ENCODE results near the gene MXD3. TPM values are rescaled to one million over a fixed set of nuclear protein-coding genes. Genes with fewer than 3 reads are reported as not detected.
"Not testable (repeated sequence)": the region's sequence is repeated elsewhere in the genome, so short reads cannot be mapped to it uniquely, and the experiment has no call there.

MXD3 gene
- total RNA-seq, 1 experiment from 2014 or later: 12.6 TPM

- not testable (repeated sequence) for H3K9me2 ChIP-seq (replicated peaks; ENCODE audit: insufficient read depth, low read length); H3K4me1 ChIP-seq (ENCODE audit: low read length); H3K9me3 ChIP-seq (ENCODE audit: low read length); H3K4me2 ChIP-seq (ENCODE audit: low read depth, low read length, poor library complexity, severe bottlenecking); H2AFZ ChIP-seq (ENCODE audit: low read length); H4K20me1 ChIP-seq (ENCODE audit: insufficient read depth, low read depth, low read length); H3K4me3 ChIP-seq (ENCODE audit: low read length); DNase-seq; H3K9ac ChIP-seq (ENCODE audit: low read length); H3K27ac ChIP-seq (ENCODE audit: low read length); H3K27me3 ChIP-seq (ENCODE audit: low read length)
- Histone ChIP-seq H3K79me2 (ENCODE audit: low read length) (peaks cover 11% of the 10 kb centered on the region; the same call in 1 of the 2 replicates), H3K36me3 (ENCODE audit: insufficient read depth, low read length) (peaks cover 47% of the 10 kb centered on the region; the same call in 1 of the 2 replicates)
These were observed 53.0 kb downstream of the MXD3 start for GRCh38 chr5:177258711-177259110.

Other genes starting within 250 kb of the MXD3 start
- 2.4 and 3.6 TPM in 2 replicates for gene FGFR4, start 225.0 kb downstream of the MXD3 start, total RNA-seq (2014; rRNA removed; shearing (Covaris generic); ENCODE audit: low replicate concordance)
- gene NSD1, start 178.1 kb downstream of the MXD3 start, total RNA-seq (2014; rRNA removed; shearing (Covaris generic); ENCODE audit: low replicate concordance): 70.9 and 76.5 TPM in 2 replicates
- 11.4 and 30.2 TPM in 2 replicates for gene RAB24, start 8.2 kb downstream of the MXD3 start, total RNA-seq (2014; rRNA removed; shearing (Covaris generic); ENCODE audit: low replicate concordance)
- gene PRELID1, start 8.1 kb downstream of the MXD3 start, total RNA-seq (2014; rRNA removed; shearing (Covaris generic); ENCODE audit: low replicate concordance): 112 and 189 TPM in 2 replicates
- gene LMAN2, start 39.8 kb upstream of the MXD3 start, total RNA-seq (2014; rRNA removed; shearing (Covaris generic); ENCODE audit: low replicate concordance): 116 and 256 TPM in 2 replicates
- gene RGS14, start 46.0 kb upstream of the MXD3 start, total RNA-seq (2014; rRNA removed; shearing (Covaris generic); ENCODE audit: low replicate concordance): 22.6 and 70.8 TPM in 2 replicates
- not detected in 2 replicates for gene SLC34A1, start 72.5 kb upstream of the MXD3 start, total RNA-seq (2014; rRNA removed; shearing (Covaris generic); ENCODE audit: low replicate concordance)
- gene PFN3, start 88.8 kb upstream of the MXD3 start, total RNA-seq (2014; rRNA removed; shearing (Covaris generic); ENCODE audit: low replicate concordance): not detected in 2 replicates
- 6.0 and 6.5 TPM in 2 replicates for gene F12, start 97.7 kb upstream of the MXD3 start, total RNA-seq (2014; rRNA removed; shearing (Covaris generic); ENCODE audit: low replicate concordance)
- gene GRK6, start 114.8 kb upstream of the MXD3 start, total RNA-seq (2014; rRNA removed; shearing (Covaris generic); ENCODE audit: low replicate concordance): 45.5 and 79.1 TPM in 2 replicates
- gene PRR7, start 134.9 kb upstream of the MXD3 start, total RNA-seq (2014; rRNA removed; shearing (Covaris generic); ENCODE audit: low replicate concordance): 26.8 and 59.4 TPM in 2 replicates
- gene DBN1, start 161.7 kb upstream of the MXD3 start, total RNA-seq (2014; rRNA removed; shearing (Covaris generic); ENCODE audit: low replicate concordance): 29.1 and 72.7 TPM in 2 replicates
- 53.6 and 138 TPM in 2 replicates for gene PDLIM7, start 185.7 kb upstream of the MXD3 start, total RNA-seq (2014; rRNA removed; shearing (Covaris generic); ENCODE audit: low replicate concordance)
- gene DOK3, start 197.9 kb upstream of the MXD3 start, total RNA-seq (2014; rRNA removed; shearing (Covaris generic); ENCODE audit: low replicate concordance): 138 and 188 TPM in 2 replicates
- gene DDX41, start 205.1 kb upstream of the MXD3 start, total RNA-seq (2014; rRNA removed; shearing (Covaris generic); ENCODE audit: low replicate concordance): 104 and 195 TPM in 2 replicates
- 48.3 and 59.6 TPM in 2 replicates for gene FAM193B, start 242.7 kb upstream of the MXD3 start, total RNA-seq (2014; rRNA removed; shearing (Covaris generic); ENCODE audit: low replicate concordance)

Measured in Karpas-422 (cell line).